ENCODE data around the gene PTPRE.

PTPRE gene

GRCh38 chr10:127982601-127983000 is 75.7 kb downstream of the PTPRE start:
- in situ Hi-C loops (cut with HindIII; ENCODE audit: low sequenced_read_pairs) = no loop called here
- H3K4me3 ChIP-seq (ENCODE audit: low read depth, low read length) = no peak overlapping the region
- TF ChIP-seq, protein P1, sequence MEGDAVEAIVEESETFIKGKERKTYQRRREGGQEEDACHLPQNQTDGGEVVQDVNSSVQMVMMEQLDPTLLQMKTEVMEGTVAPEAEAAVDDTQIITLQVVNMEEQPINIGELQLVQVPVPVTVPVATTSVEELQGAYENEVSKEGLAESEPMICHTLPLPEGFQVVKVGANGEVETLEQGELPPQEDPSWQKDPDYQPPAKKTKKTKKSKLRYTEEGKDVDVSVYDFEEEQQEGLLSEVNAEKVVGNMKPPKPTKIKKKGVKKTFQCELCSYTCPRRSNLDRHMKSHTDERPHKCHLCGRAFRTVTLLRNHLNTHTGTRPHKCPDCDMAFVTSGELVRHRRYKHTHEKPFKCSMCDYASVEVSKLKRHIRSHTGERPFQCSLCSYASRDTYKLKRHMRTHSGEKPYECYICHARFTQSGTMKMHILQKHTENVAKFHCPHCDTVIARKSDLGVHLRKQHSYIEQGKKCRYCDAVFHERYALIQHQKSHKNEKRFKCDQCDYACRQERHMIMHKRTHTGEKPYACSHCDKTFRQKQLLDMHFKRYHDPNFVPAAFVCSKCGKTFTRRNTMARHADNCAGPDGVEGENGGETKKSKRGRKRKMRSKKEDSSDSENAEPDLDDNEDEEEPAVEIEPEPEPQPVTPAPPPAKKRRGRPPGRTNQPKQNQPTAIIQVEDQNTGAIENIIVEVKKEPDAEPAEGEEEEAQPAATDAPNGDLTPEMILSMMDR (IDR thresholded peaks at IDR 0.05; ENCODE audit: low read depth, low read length) = no peak
- DNase-seq (ENCODE audit: low read depth, low spot score) = no peak

GRCh38 chr10:127983344-127984100 is 76.6 kb downstream of the PTPRE start:
- in situ Hi-C loops (cut with HindIII; ENCODE audit: low sequenced_read_pairs) = no loop called here
- TF ChIP-seq, protein P1 (IDR thresholded peaks at IDR 0.05; ENCODE audit: low read depth, low read length) = no peak
- no peak for DNase-seq (ENCODE audit: low read depth, low spot score)
- H3K4me3 ChIP-seq (ENCODE audit: low read depth, low read length) = no peak overlapping the region

DNA sequence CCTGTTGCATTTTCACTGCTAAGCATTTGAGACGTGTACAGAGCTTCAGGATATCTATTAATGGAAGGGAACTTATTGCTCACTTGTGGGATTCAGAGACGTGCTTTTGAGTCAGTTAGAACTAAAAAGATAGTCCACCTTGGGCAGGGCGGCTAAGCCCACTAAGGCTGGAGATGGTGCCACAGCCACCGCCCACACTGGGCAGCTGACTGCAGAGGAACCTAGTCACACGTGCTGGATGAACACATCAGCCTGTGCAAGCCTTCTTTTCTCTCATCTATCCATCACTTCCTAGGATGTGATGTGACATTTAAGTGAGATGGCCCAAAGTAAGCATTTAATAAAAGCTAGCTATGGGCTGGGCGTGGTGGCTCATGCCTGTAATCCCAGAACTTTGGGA is 78.0 kb downstream of the PTPRE start:
- in situ Hi-C loops (cut with HindIII; ENCODE audit: low sequenced_read_pairs) = no loop called here
- TF ChIP-seq, protein P1 (IDR thresholded peaks at IDR 0.05; ENCODE audit: low read depth, low read length) = no peak

DNA sequence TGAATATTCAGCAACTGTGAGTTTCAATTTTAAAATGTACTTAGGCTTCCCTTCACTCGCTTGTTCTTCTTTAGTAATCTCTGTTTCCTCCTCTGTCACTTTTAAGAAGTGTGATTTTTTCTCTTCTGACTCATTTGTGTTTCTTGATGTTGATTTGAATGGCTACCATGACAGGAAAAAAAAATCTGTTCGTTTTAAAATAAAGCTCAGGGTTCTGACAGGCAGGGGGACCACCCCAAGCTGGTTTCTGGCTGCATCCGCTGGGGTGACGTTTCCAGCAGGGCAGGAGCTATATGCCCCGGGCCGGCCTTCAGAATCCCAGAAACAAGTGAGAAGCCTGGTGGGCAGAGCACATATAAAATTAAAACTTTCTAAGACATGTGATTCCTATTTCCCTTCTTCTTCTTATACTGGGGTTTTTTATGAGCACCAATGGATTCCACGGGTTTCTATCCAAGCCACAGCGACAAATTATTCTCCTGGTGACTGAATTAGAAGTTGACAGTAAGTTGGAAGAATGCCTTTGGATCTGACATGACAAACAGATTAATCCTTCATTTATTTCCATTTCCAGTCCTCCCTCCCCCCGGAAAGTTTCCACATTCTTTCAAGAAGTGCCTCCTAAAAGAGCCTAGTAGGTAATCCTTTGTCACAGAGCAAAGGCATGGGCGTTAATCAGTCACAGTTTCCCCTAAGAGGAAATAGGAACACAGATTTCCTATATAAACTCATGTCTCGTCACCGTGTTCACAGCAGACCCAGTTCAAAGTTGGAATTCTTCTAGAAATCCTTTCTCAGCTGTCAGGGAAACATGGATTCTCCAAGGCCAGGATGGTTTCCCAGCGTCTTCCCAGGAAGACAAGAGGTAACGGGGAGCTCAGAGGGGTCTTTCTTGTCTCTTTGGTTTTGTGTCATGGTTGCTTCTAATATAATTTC is 79.9 kb downstream of the PTPRE start:
- no peak overlapping the region for H3K4me3 ChIP-seq (ENCODE audit: low read depth, low read length)
- no peak for DNase-seq (ENCODE audit: low read depth, low spot score)
- in situ Hi-C loops (cut with HindIII; ENCODE audit: low sequenced_read_pairs) = no loop called here
- TF ChIP-seq, protein P1 (IDR thresholded peaks at IDR 0.05; ENCODE audit: low read depth, low read length) = no peak

More for the DNA sequence above, 78.0 kb downstream of the PTPRE start:
- DNase-seq (ENCODE audit: low read depth, low spot score) = no peak
- H3K4me3 ChIP-seq (ENCODE audit: low read depth, low read length) = no peak overlapping the region

GRCh38 chr10:127987467-127988380 is 80.8 kb downstream of the PTPRE start:
- no peak for DNase-seq (ENCODE audit: low read depth, low spot score)
- H3K4me3 ChIP-seq (ENCODE audit: low read depth, low read length) = no peak overlapping the region
- in situ Hi-C loops (cut with HindIII; ENCODE audit: low sequenced_read_pairs) = no loop called here
- TF ChIP-seq, protein P1 (IDR thresholded peaks at IDR 0.05; ENCODE audit: low read depth, low read length) = no peak
